ENCODE data around the gene SYT8. TPM values are rescaled to one million over a fixed set of nuclear protein-coding genes. Genes with fewer than 3 reads are reported as not detected.

The SYT8 gene
- total and polyA plus RNA-seq, 11 donors: 0.08 TPM; not detected in 10

DNA sequence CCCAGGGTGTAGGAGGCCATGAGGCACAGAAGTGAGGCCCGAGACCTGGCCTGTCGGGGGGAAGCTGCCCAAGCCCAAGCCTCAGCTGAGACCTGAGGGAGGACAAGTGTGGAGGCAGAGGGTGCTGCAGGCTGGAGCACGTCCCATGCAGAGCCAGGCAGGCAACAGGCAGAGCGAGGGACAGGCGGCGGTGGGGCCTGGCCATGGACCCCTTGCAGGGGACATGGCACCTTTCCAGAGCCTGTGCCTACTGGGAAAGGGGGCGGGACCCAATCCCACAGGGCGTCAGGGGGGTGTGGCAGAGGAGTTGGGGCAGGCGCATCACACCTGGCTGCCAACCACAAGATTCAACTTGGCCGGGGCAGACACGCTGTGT is 8.3 kb downstream of the SYT8 start:
- peak in 1 of 5 donors; percentile 49 for DNase-seq
- peak overlapping the region in 9 of 12 donors; percentile 40 to 82 (median 71) for H3K27ac ChIP-seq

GRCh38 chr11:1843796-1844195 is 9.0 kb downstream of the SYT8 start:
- Histone ChIP-seq H3K9me3 (no peaks in the 10 kb centered on the region), H3K27ac (peak overlapping the region in 10 of 12 donors; percentile 10 to 68 (median 50)), H3K27me3 (no peaks in the 10 kb centered on the region), H3K4me1 (peaks cover 0 to 60% (median 17%) of the 10 kb centered on the region in 12 donors), H3K36me3 (no peaks in the 10 kb centered on the region), H3K4me3 (no peak overlapping the region)
- 86 to 91% (median 90%) methylated on average over 8 of the region's 8 CpGs for WGBS, 4 donors
- no peak for ATAC-seq
- intact Hi-C loops (cut with DNase I): loop anchor here in 6 of 10 donors (2.0 to 10.0 kb wide), 4 partner anchors 39 to 304 kb away; no protein-coding TSS in a partner anchor
- DNase-seq: peak in 1 of 5 donors; percentile 60
- TF ChIP-seq POLR2A (IDR thresholded peaks at IDR 0.05): no peak
- TF ChIP-seq CTCF (IDR thresholded peaks at IDR 0.05): no peak

More for the DNA sequence above, 8.3 kb downstream of the SYT8 start:
- intact Hi-C loops (cut with DNase I): loop anchor here in 6 of 10 donors (2.0 to 10.0 kb wide), 4 partner anchors 39 to 304 kb away; no protein-coding TSS in a partner anchor
- Histone ChIP-seq H3K4me3 (no peak overlapping the region), H3K4me1 (peaks cover 0 to 60% (median 18%) of the 10 kb centered on the region in 12 donors), H3K27me3 (no peaks in the 10 kb centered on the region), H3K9me3 (no peaks in the 10 kb centered on the region), H3K36me3 (no peaks in the 10 kb centered on the region)
- TF ChIP-seq POLR2A (IDR thresholded peaks at IDR 0.05) (no peak), CTCF (IDR thresholded peaks at IDR 0.05) (no peak)
- 77 to 87% (median 79%) methylated on average over 10 to 11 of the region's 11 CpGs for WGBS, 4 donors
- no peak for ATAC-seq

GRCh38 chr11:1844221-1845094 is 9.7 kb downstream of the SYT8 start:
- Histone ChIP-seq H3K9me3 (no peaks in the 10 kb centered on the region), H3K27ac (peak overlapping the region in 11 of 12 donors; percentile 15 to 68 (median 51)), H3K4me3 (peak overlapping the region in 1 of 12 donors; percentile 7), H3K27me3 (no peaks in the 10 kb centered on the region), H3K36me3 (no peaks in the 10 kb centered on the region), H3K4me1 (peaks cover 0 to 58% (median 17%) of the 10 kb centered on the region in 12 donors)
- intact Hi-C loops (cut with DNase I): loop anchor here in 5 of 10 donors (5.0 to 10.0 kb wide), 3 partner anchors 38 to 303 kb away; no protein-coding TSS in a partner anchor
- WGBS, 4 donors: 47 to 62% (median 61%) methylated on average over 22 to 23 of the region's 23 CpGs
- DNase-seq: peak in 4 of 5 donors; percentile 67 to 83 (median 73)
- peak in 1 of 2 donors; percentile 13 for TF ChIP-seq POLR2A (IDR thresholded peaks at IDR 0.05)
- no peak for TF ChIP-seq CTCF (IDR thresholded peaks at IDR 0.05)
- ATAC-seq: peak; percentile 5 to 73 (median 18)

DNA sequence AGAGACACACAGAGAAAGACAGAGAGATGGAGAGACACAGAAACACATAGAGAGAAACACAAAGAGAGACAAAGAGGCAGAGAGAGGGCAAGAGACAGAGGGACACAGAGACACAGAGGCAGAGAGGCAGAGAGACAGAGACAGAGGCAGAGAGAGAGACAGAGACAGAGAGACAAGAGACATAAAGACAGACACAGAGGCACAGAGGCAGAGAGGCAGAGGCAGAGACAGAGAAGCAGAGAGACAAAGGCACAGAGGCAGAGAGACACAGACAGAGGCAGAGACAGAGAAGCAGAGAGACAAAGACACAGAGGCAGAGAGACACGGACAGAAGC is 10.3 kb downstream of the SYT8 start:
- Histone ChIP-seq H3K36me3 (no peaks in the 10 kb centered on the region), H3K4me1 (peaks cover 0 to 59% (median 17%) of the 10 kb centered on the region in 12 donors), H3K9me3 (no peaks in the 10 kb centered on the region), H3K27ac (peak overlapping the region in 7 of 12 donors; percentile 19 to 68 (median 54)), H3K4me3 (no peak overlapping the region), H3K27me3 (no peaks in the 10 kb centered on the region)
- DNase-seq (no peak), ATAC-seq (no peak)
- intact Hi-C loops (cut with DNase I): loop anchor here in 1 of 10 donors (10.0 kb wide), 1 partner anchor 80 kb away; no protein-coding TSS in a partner anchor
- no peak for TF ChIP-seq CTCF (IDR thresholded peaks at IDR 0.05)
- no peak for TF ChIP-seq POLR2A (IDR thresholded peaks at IDR 0.05)
- 90 to 94% (median 92%) methylated on average over 1 of the region's 1 CpG for WGBS, 4 donors
